HG03571 (cell line): Measurements from ENCODE around the gene ARHGAP21.

Source experiments
- ATAC-seq: cut with Tn5 transposase; IDR thresholded peaks from one replicate; pipeline ENCODE4 v1.9.1; 2021; ENCODE audit not compliant: unreplicated experiment

Gene ARHGAP21

GRCh38 chr10:24542314-24543270, 181.1 kb downstream of the ARHGAP21 start:
- no peak for ATAC-seq

GRCh38 chr10:24541239-24541753, 182.4 kb downstream of the ARHGAP21 start:
- no peak for ATAC-seq

- no peak for ATAC-seq
Measured at GRCh38 chr10:24536636-24537035, 187.1 kb downstream of the ARHGAP21 start.

- ATAC-seq = no peak
Measured at GRCh38 chr10:24533981-24534380, 189.7 kb downstream of the ARHGAP21 start.
